ENCODE results near the gene SV2C. TPM values are rescaled to one million over a fixed set of nuclear protein-coding genes. Genes with fewer than 3 reads are reported as not detected.

SV2C gene
- total and polyA plus RNA-seq, 4 experiments from 2014 or later, result 0.02 TPM; not detected in 3

GRCh38 chr5:76342474-76342873, 259.3 kb downstream of the SV2C start:
- no peak for DNase-seq
- H3K9me3 Mint-ChIP-seq, result no peaks in the 10 kb centered on the region
- no peaks in the 10 kb centered on the region for H3K36me3 Mint-ChIP-seq
- peak overlapping the region in 3 of 7 donors; percentile 2 to 65 (median 18) for H3K27ac Mint-ChIP-seq
- POLR2A ChIA-PET (ENCODE audit: partially characterized antibody), result interaction anchor here (1.0 to 3.3 kb wide), 7 partner anchors 10 to 205 kb away, joined by 3 to 10 read pairs (median 4); partner anchors contain the start of gene IQGAP2
- no peak overlapping the region for H3K27ac ChIP-seq (ENCODE audit: low read depth, low read length)
- no peaks in the 10 kb centered on the region for H3K36me3 ChIP-seq (ENCODE audit: insufficient read depth, low read length)
- CTCF ChIA-PET (ENCODE audit: partially characterized antibody), result interaction anchor here (0.9 to 5.3 kb wide), 6 partner anchors 9 to 201 kb away, joined by 3 to 47 read pairs (median 4); partner anchors contain the start of gene IQGAP2
- H3K27me3 ChIP-seq (ENCODE audit: insufficient read depth, low read length), result no peaks in the 10 kb centered on the region
- intact Hi-C loops (cut with micrococcal nuclease), result no loop called here
- peaks cover 25% of the 10 kb centered on the region for H3K4me1 ChIP-seq (ENCODE audit: insufficient read depth, low read length)
- H3K27me3 Mint-ChIP-seq, result no peaks in the 10 kb centered on the region
- H3K9me3 ChIP-seq (ENCODE audit: control insufficient read depth in 1 of 2, low read length in 2 of 2), result no peaks in the 10 kb centered on the region
- H3K4me3 Mint-ChIP-seq, result no peak overlapping the region
- H3K4me1 Mint-ChIP-seq, result peaks cover 16 to 31% (median 19%) of the 10 kb centered on the region in 4 donors
- H3K4me3 ChIP-seq (ENCODE audit: low read length in 2 of 2), result no peak overlapping the region

- no peak overlapping the region for H3K4me3 ChIP-seq (ENCODE audit: low read length in 2 of 2)
- H3K27ac ChIP-seq (ENCODE audit: low read depth, low read length), result no peak overlapping the region
- no peaks in the 10 kb centered on the region for H3K9me3 ChIP-seq (ENCODE audit: control insufficient read depth in 1 of 2, low read length in 2 of 2)
- POLR2A ChIA-PET (ENCODE audit: partially characterized antibody), result interaction anchor here (0.6 to 1.4 kb wide), 3 partner anchors 19 to 58 kb away, joined by 3 to 4 read pairs (median 3); partner anchors contain the start of gene IQGAP2
- intact Hi-C loops (cut with micrococcal nuclease), result no loop called here
- H3K27me3 ChIP-seq (ENCODE audit: insufficient read depth, low read length), result no peaks in the 10 kb centered on the region
- DNase-seq, result no peak
- Mint-ChIP-seq H3K27me3 (no peaks in the 10 kb centered on the region), H3K9me3 (no peaks in the 10 kb centered on the region), H3K27ac (no peak overlapping the region), H3K4me1 (peaks cover 10 to 21% (median 11%) of the 10 kb centered on the region in 4 donors), H3K4me3 (no peak overlapping the region), H3K36me3 (no peaks in the 10 kb centered on the region)
- H3K36me3 ChIP-seq (ENCODE audit: insufficient read depth, low read length), result no peaks in the 10 kb centered on the region
- CTCF ChIA-PET (ENCODE audit: partially characterized antibody), result interaction anchor here (1.2 to 3.3 kb wide), 8 partner anchors 8 to 237 kb away, joined by 3 to 12 read pairs (median 5); no protein-coding TSS in a partner anchor
- H3K4me1 ChIP-seq (ENCODE audit: insufficient read depth, low read length), result peaks cover 14% of the 10 kb centered on the region
Observed at GRCh38 chr5:76345582-76345981, 262.4 kb downstream of the SV2C start.

- no peak overlapping the region for H3K4me3 ChIP-seq (ENCODE audit: low read length in 2 of 2)
- H3K27ac ChIP-seq (ENCODE audit: low read depth, low read length), result no peak overlapping the region
- no peaks in the 10 kb centered on the region for H3K36me3 ChIP-seq (ENCODE audit: insufficient read depth, low read length)
- intact Hi-C loops (cut with micrococcal nuclease), result no loop called here
- no peaks in the 10 kb centered on the region for H3K9me3 ChIP-seq (ENCODE audit: control insufficient read depth in 1 of 2, low read length in 2 of 2)
- Mint-ChIP-seq H3K9me3 (no peaks in the 10 kb centered on the region), H3K4me3 (no peak overlapping the region), H3K27me3 (no peaks in the 10 kb centered on the region), H3K27ac (peak overlapping the region in 1 of 7 donors; percentile 27), H3K36me3 (no peaks in the 10 kb centered on the region), H3K4me1 (peaks cover 0 to 5% (median under 1%) of the 10 kb centered on the region in 4 donors)
- CTCF ChIA-PET (ENCODE audit: partially characterized antibody), result interaction anchor here (0.7 to 1.6 kb wide), 4 partner anchors 8 to 24 kb away, joined by 3 to 8 read pairs (median 3); no protein-coding TSS in a partner anchor
- no peaks in the 10 kb centered on the region for H3K27me3 ChIP-seq (ENCODE audit: insufficient read depth, low read length)
- no peaks in the 10 kb centered on the region for H3K4me1 ChIP-seq (ENCODE audit: insufficient read depth, low read length)
- no peak for DNase-seq
- POLR2A ChIA-PET (ENCODE audit: partially characterized antibody), result interaction anchor here (1.0 to 1.7 kb wide), 3 partner anchors 9 to 52 kb away, joined by 3 to 8 read pairs (median 4); partner anchors contain the start of gene IQGAP2
Observed at GRCh38 chr5:76351176-76351575, 268.0 kb downstream of the SV2C start.

- DNase-seq, result no peak
- Mint-ChIP-seq H3K4me1 (peaks cover 0 to 5% (median under 1%) of the 10 kb centered on the region in 4 donors), H3K27ac (peak overlapping the region in 1 of 7 donors; percentile 27), H3K27me3 (no peaks in the 10 kb centered on the region), H3K9me3 (no peaks in the 10 kb centered on the region), H3K4me3 (no peak overlapping the region), H3K36me3 (no peaks in the 10 kb centered on the region)
- CTCF ChIA-PET (ENCODE audit: partially characterized antibody), result interaction anchor here (0.7 to 1.6 kb wide), 5 partner anchors 9 to 195 kb away, joined by 3 to 8 read pairs (median 3); no protein-coding TSS in a partner anchor
- H3K36me3 ChIP-seq (ENCODE audit: insufficient read depth, low read length), result no peaks in the 10 kb centered on the region
- H3K9me3 ChIP-seq (ENCODE audit: control insufficient read depth in 1 of 2, low read length in 2 of 2), result no peaks in the 10 kb centered on the region
- no peaks in the 10 kb centered on the region for H3K27me3 ChIP-seq (ENCODE audit: insufficient read depth, low read length)
- intact Hi-C loops (cut with micrococcal nuclease), result no loop called here
- H3K4me1 ChIP-seq (ENCODE audit: insufficient read depth, low read length), result no peaks in the 10 kb centered on the region
- POLR2A ChIA-PET (ENCODE audit: partially characterized antibody), result interaction anchor here (0.6 to 1.7 kb wide), 3 partner anchors 10 to 52 kb away, joined by 3 to 8 read pairs (median 3); partner anchors contain the start of gene IQGAP2
- no peak overlapping the region for H3K4me3 ChIP-seq (ENCODE audit: low read length in 2 of 2)
- no peak overlapping the region for H3K27ac ChIP-seq (ENCODE audit: low read depth, low read length)
Observed at GRCh38 chr5:76351577-76351976, 268.4 kb downstream of the SV2C start.

GRCh38 chr5:76356887-76357286, 273.7 kb downstream of the SV2C start:
- no peaks in the 10 kb centered on the region for H3K36me3 ChIP-seq (ENCODE audit: insufficient read depth, low read length)
- H3K27me3 Mint-ChIP-seq, result no peaks in the 10 kb centered on the region
- no peak overlapping the region for H3K4me3 ChIP-seq (ENCODE audit: low read length in 2 of 2)
- H3K4me1 Mint-ChIP-seq, result no peaks in the 10 kb centered on the region
- no peak for DNase-seq
- H3K36me3 Mint-ChIP-seq, result no peaks in the 10 kb centered on the region
- H3K27ac ChIP-seq (ENCODE audit: low read depth, low read length), result no peak overlapping the region
- CTCF ChIA-PET (ENCODE audit: partially characterized antibody), result no interaction called here
- peaks cover 0 to 3% (median 0%) of the 10 kb centered on the region in 8 donors for H3K9me3 Mint-ChIP-seq
- no peak overlapping the region for H3K27ac Mint-ChIP-seq
- H3K4me1 ChIP-seq (ENCODE audit: insufficient read depth, low read length), result no peaks in the 10 kb centered on the region
- intact Hi-C loops (cut with micrococcal nuclease), result no loop called here
- no peaks in the 10 kb centered on the region for H3K27me3 ChIP-seq (ENCODE audit: insufficient read depth, low read length)
- no peaks in the 10 kb centered on the region for H3K9me3 ChIP-seq (ENCODE audit: control insufficient read depth in 1 of 2, low read length in 2 of 2)
- POLR2A ChIA-PET (ENCODE audit: partially characterized antibody), result no interaction called here
- no peak overlapping the region for H3K4me3 Mint-ChIP-seq

- H3K36me3 ChIP-seq (ENCODE audit: insufficient read depth, low read length), result no peaks in the 10 kb centered on the region
- no peaks in the 10 kb centered on the region for H3K36me3 Mint-ChIP-seq
- DNase-seq, result no peak
- H3K4me1 Mint-ChIP-seq, result peaks cover 0 to 5% (median 2%) of the 10 kb centered on the region in 4 donors
- peak overlapping the region in 1 of 7 donors; percentile 44 for H3K27ac Mint-ChIP-seq
- ChIA-PET POLR2A (ENCODE audit: partially characterized antibody) (interaction anchor here (0.7 to 1.0 kb wide), 2 partner anchors 21 to 47 kb away, joined by 3 read pairs; no protein-coding TSS in a partner anchor), CTCF (ENCODE audit: partially characterized antibody) (interaction anchor here (1.1 kb wide), 1 partner anchor 16 kb away, joined by 4 read pairs; no protein-coding TSS in a partner anchor)
- H3K4me3 Mint-ChIP-seq, result no peak overlapping the region
- H3K4me1 ChIP-seq (ENCODE audit: insufficient read depth, low read length), result no peaks in the 10 kb centered on the region
- H3K9me3 ChIP-seq (ENCODE audit: control insufficient read depth in 1 of 2, low read length in 2 of 2), result no peaks in the 10 kb centered on the region
- H3K9me3 Mint-ChIP-seq, result peaks cover 0 to 4% (median 0%) of the 10 kb centered on the region in 8 donors
- H3K27me3 Mint-ChIP-seq, result no peaks in the 10 kb centered on the region
- no peaks in the 10 kb centered on the region for H3K27me3 ChIP-seq (ENCODE audit: insufficient read depth, low read length)
- no peak overlapping the region for H3K4me3 ChIP-seq (ENCODE audit: low read length in 2 of 2)
- intact Hi-C loops (cut with micrococcal nuclease), result no loop called here
- no peak overlapping the region for H3K27ac ChIP-seq (ENCODE audit: low read depth, low read length)
Observed at GRCh38 chr5:76363352-76364225, 280.4 kb downstream of the SV2C start.

GRCh38 chr5:76364226-76364589, 281.0 kb downstream of the SV2C start:
- no peaks in the 10 kb centered on the region for H3K36me3 Mint-ChIP-seq
- Histone ChIP-seq H3K4me1 (ENCODE audit: insufficient read depth, low read length) (no peaks in the 10 kb centered on the region), H3K27ac (ENCODE audit: low read depth, low read length) (no peak overlapping the region), H3K9me3 (ENCODE audit: control insufficient read depth in 1 of 2, low read length in 2 of 2) (no peaks in the 10 kb centered on the region), H3K4me3 (ENCODE audit: low read length in 2 of 2) (no peak overlapping the region), H3K36me3 (ENCODE audit: insufficient read depth, low read length) (no peaks in the 10 kb centered on the region), H3K27me3 (ENCODE audit: insufficient read depth, low read length) (no peaks in the 10 kb centered on the region)
- H3K4me1 Mint-ChIP-seq, result peaks cover 0 to 5% (median 4%) of the 10 kb centered on the region in 4 donors
- POLR2A ChIA-PET (ENCODE audit: partially characterized antibody), result interaction anchor here (1.0 kb wide), 1 partner anchor 47 kb away, joined by 3 read pairs; no protein-coding TSS in a partner anchor
- peak overlapping the region in 1 of 7 donors; percentile 44 for H3K27ac Mint-ChIP-seq
- H3K9me3 Mint-ChIP-seq, result peaks cover 0 to 3% (median 0%) of the 10 kb centered on the region in 8 donors
- no peaks in the 10 kb centered on the region for H3K27me3 Mint-ChIP-seq
- intact Hi-C loops (cut with micrococcal nuclease), result no loop called here
- DNase-seq, result no peak
- CTCF ChIA-PET (ENCODE audit: partially characterized antibody), result interaction anchor here (1.1 kb wide), 1 partner anchor 16 kb away, joined by 4 read pairs; no protein-coding TSS in a partner anchor
- no peak overlapping the region for H3K4me3 Mint-ChIP-seq

Measured in CD4-positive, alpha-beta memory T cell (primary cell).